ENCODE measurements around the gene ZFP1.

GRCh38 chr16:75172578-75172977 lies 24.3 kb downstream of the ZFP1 start:
- TF ChIP-seq, protein P1, sequence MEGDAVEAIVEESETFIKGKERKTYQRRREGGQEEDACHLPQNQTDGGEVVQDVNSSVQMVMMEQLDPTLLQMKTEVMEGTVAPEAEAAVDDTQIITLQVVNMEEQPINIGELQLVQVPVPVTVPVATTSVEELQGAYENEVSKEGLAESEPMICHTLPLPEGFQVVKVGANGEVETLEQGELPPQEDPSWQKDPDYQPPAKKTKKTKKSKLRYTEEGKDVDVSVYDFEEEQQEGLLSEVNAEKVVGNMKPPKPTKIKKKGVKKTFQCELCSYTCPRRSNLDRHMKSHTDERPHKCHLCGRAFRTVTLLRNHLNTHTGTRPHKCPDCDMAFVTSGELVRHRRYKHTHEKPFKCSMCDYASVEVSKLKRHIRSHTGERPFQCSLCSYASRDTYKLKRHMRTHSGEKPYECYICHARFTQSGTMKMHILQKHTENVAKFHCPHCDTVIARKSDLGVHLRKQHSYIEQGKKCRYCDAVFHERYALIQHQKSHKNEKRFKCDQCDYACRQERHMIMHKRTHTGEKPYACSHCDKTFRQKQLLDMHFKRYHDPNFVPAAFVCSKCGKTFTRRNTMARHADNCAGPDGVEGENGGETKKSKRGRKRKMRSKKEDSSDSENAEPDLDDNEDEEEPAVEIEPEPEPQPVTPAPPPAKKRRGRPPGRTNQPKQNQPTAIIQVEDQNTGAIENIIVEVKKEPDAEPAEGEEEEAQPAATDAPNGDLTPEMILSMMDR (IDR thresholded peaks at IDR 0.05 in 8 of 11, conservative IDR thresholded peaks at IDR 0.05 in 3 of 11): no peak
- TF ChIP-seq POLR2AphosphoS5 (IDR thresholded peaks at IDR 0.05): no peak
